SU-DHL-6 (cell line): ENCODE results near the gene ANKRD23.
"Not testable (repeated sequence)": the region's sequence is repeated elsewhere in the genome, so short reads cannot be mapped to it uniquely, and the experiment has no call there.

Experiments used
- EZH2phosphoT487 ChIP-seq: fragments of 200-600 bp; sonication (generic), shearing (Covaris generic); conservative IDR thresholded peaks from 2 replicates; pipeline ENCODE4 v1.6.1; 2018; ENCODE audit warnings: mild to moderate bottlenecking, antibody characterized with exemption, low read length, moderate library complexity, mixed read lengths
- TF ChIP-seq, protein P1 (sequence below): fragments of 200-600 bp; sonication (generic); IDR thresholded peaks from one replicate; pipeline ENCODE4 v1.5.1; 2017; ENCODE audit warnings: antibody characterized with exemption, mild to moderate bottlenecking, low read length, moderate library complexity; ENCODE audit not compliant: insufficient read depth, poor library complexity, severe bottlenecking

DNA sequence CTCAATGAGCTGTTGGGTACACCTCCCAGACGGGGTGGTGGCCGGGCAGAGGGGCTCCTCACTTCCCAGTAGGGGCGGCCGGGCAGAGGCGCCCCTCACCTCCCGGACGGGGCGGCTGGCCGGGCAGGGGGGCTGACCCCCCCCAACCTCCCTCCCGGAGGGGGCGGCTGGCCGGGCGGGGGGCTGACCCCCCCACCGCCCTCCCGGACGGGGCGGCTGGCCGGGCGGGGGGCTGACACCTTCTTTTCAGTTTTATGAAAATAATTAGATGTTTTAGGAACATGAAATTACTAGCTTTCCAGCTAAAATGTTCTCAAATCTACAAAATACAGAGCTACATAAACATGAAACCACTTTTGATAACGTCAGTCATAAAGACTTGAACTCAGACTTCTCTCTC, 37.9 kb downstream of the ANKRD23 start:
- TF ChIP-seq, protein P1, sequence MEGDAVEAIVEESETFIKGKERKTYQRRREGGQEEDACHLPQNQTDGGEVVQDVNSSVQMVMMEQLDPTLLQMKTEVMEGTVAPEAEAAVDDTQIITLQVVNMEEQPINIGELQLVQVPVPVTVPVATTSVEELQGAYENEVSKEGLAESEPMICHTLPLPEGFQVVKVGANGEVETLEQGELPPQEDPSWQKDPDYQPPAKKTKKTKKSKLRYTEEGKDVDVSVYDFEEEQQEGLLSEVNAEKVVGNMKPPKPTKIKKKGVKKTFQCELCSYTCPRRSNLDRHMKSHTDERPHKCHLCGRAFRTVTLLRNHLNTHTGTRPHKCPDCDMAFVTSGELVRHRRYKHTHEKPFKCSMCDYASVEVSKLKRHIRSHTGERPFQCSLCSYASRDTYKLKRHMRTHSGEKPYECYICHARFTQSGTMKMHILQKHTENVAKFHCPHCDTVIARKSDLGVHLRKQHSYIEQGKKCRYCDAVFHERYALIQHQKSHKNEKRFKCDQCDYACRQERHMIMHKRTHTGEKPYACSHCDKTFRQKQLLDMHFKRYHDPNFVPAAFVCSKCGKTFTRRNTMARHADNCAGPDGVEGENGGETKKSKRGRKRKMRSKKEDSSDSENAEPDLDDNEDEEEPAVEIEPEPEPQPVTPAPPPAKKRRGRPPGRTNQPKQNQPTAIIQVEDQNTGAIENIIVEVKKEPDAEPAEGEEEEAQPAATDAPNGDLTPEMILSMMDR = not testable (repeated sequence)
- not testable (repeated sequence) for TF ChIP-seq EZH2phosphoT487
